IgD-negative memory B cell (primary cell): Measurements from ENCODE around the gene ATAD1. TPM values are rescaled to one million over a fixed set of nuclear protein-coding genes. Genes with fewer than 3 reads are reported as not detected.
"Not testable (repeated sequence)": the region's sequence is repeated elsewhere in the genome, so short reads cannot be mapped to it uniquely, and the experiment has no call there.

Experiments used
- H3K27ac Mint-ChIP-seq, 3 donors: one replicate each; pipeline ENCODE4 v1.8.0; 2020 to 2022; ENCODE audit warnings: mild to moderate bottlenecking in 3 of 3, mixed read lengths in 3 of 3, moderate library complexity in 1 of 3
- H3K27me3 Mint-ChIP-seq: one replicate; pipeline ENCODE4 v1.8.0; 2021; ENCODE audit warnings: mixed read lengths
- H3K36me3 Mint-ChIP-seq: one replicate; pipeline ENCODE4 v1.8.0; 2020; ENCODE audit warnings: mild to moderate bottlenecking, mixed read lengths
- H3K4me1 Mint-ChIP-seq, 3 donors: one replicate each; pipeline ENCODE4 v1.8.0; 2020 to 2022; ENCODE audit warnings: mixed read lengths in 3 of 3, mild to moderate bottlenecking in 1 of 3
- H3K4me3 Mint-ChIP-seq, 4 donors: one replicate each; pipeline ENCODE4 v1.8.0; 2020 to 2022; ENCODE audit warnings: mild to moderate bottlenecking in 4 of 4, mixed read lengths in 4 of 4, moderate library complexity in 3 of 4
- H3K9me3 Mint-ChIP-seq, 3 donors: one replicate each; pipeline ENCODE4 v1.8.0; 2020 to 2021; ENCODE audit warnings: mixed read lengths in 3 of 3, mild to moderate bottlenecking in 1 of 3
- polyA plus RNA-seq: library from polyadenylated mRNA; unstranded; fragments of 300-500 nt; fragmentation: Illumina TruSeq; gene quantifications from one replicate; pipeline ENCODE4 v1.2.3, GENCODE V29; 2021

ATAD1 gene
- polyA plus RNA-seq, 1 donor from 2014 or later: 31.9 TPM

DNA sequence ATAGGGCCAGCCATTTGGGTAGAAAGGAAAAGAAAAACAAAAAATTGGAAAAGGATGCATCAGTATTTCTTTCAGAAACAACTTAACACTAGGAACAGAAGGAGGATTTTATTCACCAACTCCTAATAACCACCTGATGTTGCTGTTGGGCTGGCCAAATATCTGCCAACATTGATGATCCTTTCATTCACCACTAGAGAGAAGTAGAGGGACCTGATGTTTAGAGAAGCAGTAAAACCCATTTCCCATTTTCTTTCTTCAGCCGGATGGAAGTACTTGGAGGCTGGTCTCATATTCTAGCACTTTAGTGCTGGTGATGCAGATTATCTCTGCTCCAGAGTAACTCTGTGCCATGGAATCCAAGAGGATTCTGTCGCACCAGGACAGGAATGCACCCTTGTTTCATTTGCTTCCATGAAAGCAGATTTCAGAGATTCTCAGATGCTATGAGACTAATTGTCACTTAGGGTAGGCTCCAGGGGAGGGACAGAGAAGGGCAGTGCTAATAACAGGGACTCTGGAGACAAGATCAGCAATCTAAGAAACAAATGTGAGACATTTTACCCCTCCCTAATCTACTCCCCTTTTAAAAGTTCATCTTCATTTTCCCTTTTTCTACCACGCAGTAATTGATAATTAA is 42.2 kb upstream of the ATAD1 start:
- Mint-ChIP-seq H3K4me1 (peaks cover 15 to 19% (median 17%) of the 10 kb centered on the region in 3 donors), H3K9me3 (no peaks in the 10 kb centered on the region), H3K4me3 (peak overlapping the region; percentile 2 to 96 (median 29)), H3K36me3 (no peaks in the 10 kb centered on the region), H3K27me3 (no peaks in the 10 kb centered on the region), H3K27ac (peak overlapping the region; percentile 90 to 95 (median 92))

DNA sequence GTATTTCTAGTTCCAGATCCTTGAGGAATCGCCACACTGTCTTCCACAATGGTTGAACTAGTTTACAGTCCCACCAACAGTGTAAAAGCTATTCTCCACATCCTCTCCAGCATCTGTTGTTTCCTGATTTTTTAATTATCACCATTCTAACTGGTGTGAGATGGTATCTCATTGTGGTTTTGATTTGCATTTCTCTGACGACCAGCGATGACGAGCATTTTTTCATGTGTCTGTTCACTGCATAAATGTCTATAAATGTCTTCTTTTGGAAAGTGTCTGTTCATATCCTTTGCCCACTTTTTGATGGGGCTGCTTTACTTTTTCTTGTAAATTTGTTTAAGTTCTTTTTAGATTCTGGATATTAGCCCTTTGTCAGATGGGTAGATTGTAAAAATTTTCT is 37.6 kb upstream of the ATAD1 start:
- H3K9me3 Mint-ChIP-seq, H3K27me3 Mint-ChIP-seq, H3K4me3 Mint-ChIP-seq, H3K27ac Mint-ChIP-seq, H3K36me3 Mint-ChIP-seq: not testable (repeated sequence)
- peaks cover 6 to 11% (median 8%) of the 10 kb centered on the region in 3 donors for H3K4me1 Mint-ChIP-seq

- not testable (repeated sequence) for H3K36me3 Mint-ChIP-seq, H3K27me3 Mint-ChIP-seq, H3K9me3 Mint-ChIP-seq, H3K27ac Mint-ChIP-seq, H3K4me1 Mint-ChIP-seq, H3K4me3 Mint-ChIP-seq
These were observed 37.2 kb upstream of the ATAD1 start for GRCh38 chr10:87855247-87855646.

GRCh38 chr10:87852089-87852488 is 34.1 kb upstream of the ATAD1 start:
- Mint-ChIP-seq H3K27ac (no peak overlapping the region), H3K4me3 (no peak overlapping the region), H3K9me3 (no peaks in the 10 kb centered on the region), H3K36me3 (no peaks in the 10 kb centered on the region), H3K4me1 (peaks cover 0 to 4% (median 1%) of the 10 kb centered on the region in 3 donors), H3K27me3 (no peaks in the 10 kb centered on the region)

- Mint-ChIP-seq H3K36me3 (no peaks in the 10 kb centered on the region), H3K27ac (no peak overlapping the region), H3K27me3 (no peaks in the 10 kb centered on the region), H3K4me1 (peaks cover 0 to 4% (median 1%) of the 10 kb centered on the region in 3 donors), H3K4me3 (no peak overlapping the region), H3K9me3 (no peaks in the 10 kb centered on the region)
These were observed 32.7 kb upstream of the ATAD1 start for GRCh38 chr10:87850742-87851205.

DNA sequence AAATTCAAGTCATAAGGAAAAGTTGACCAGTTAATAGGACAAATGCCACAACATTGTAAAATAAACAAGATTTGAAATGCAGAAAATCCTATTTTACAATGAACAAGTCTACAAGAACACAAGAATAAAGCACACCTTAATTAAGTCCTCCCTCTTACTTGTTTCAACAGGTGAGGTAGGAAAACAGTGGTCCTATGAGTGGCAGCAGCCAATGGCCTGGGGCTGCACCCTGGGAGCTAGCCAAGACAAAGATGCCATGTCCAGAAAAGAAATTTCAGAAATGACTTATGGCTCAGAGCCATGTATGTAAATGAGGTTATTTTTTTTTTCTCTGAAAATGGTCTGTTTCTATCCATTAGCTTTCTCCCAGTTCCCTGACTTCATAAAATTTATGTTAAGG is 31.0 kb upstream of the ATAD1 start:
- no peaks in the 10 kb centered on the region for H3K36me3 Mint-ChIP-seq
- H3K27me3 Mint-ChIP-seq: no peaks in the 10 kb centered on the region
- no peaks in the 10 kb centered on the region for H3K9me3 Mint-ChIP-seq
- H3K4me1 Mint-ChIP-seq: peaks cover 0 to 4% (median 1%) of the 10 kb centered on the region in 3 donors
- H3K27ac Mint-ChIP-seq: no peak overlapping the region
- no peak overlapping the region for H3K4me3 Mint-ChIP-seq

GRCh38 chr10:87847550-87847949 is 29.5 kb upstream of the ATAD1 start:
- Mint-ChIP-seq H3K4me3 (no peak overlapping the region), H3K9me3 (no peaks in the 10 kb centered on the region), H3K27ac (no peak overlapping the region), H3K27me3 (no peaks in the 10 kb centered on the region), H3K36me3 (no peaks in the 10 kb centered on the region), H3K4me1 (peaks cover 0 to 4% (median 1%) of the 10 kb centered on the region in 3 donors)

GRCh38 chr10:87846711-87847110 is 28.7 kb upstream of the ATAD1 start:
- H3K4me1 Mint-ChIP-seq, H3K27me3 Mint-ChIP-seq, H3K4me3 Mint-ChIP-seq, H3K36me3 Mint-ChIP-seq, H3K9me3 Mint-ChIP-seq, H3K27ac Mint-ChIP-seq: not testable (repeated sequence)

DNA sequence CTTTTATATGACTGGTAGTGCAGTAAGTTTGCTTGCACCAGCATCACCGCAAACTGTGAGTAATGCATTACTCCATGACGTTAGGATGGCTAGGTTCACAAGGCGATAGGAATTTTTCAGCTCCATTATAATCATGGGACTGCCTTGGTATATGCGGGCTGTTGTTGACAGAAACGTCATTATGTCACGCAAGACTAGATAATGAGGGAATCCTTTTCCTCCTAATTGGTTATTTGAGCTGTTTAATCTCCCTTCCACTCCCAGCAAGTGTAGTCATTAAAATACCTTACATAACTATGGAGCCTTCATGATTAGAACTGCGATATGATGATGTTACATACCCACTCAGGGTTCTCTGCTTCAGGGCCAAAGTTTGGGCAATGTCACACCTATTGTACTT is 28.0 kb upstream of the ATAD1 start:
- no peak overlapping the region for H3K4me3 Mint-ChIP-seq
- no peak overlapping the region for H3K27ac Mint-ChIP-seq
- H3K9me3 Mint-ChIP-seq: no peaks in the 10 kb centered on the region
- H3K36me3 Mint-ChIP-seq: no peaks in the 10 kb centered on the region
- H3K27me3 Mint-ChIP-seq: no peaks in the 10 kb centered on the region
- H3K4me1 Mint-ChIP-seq: peaks cover 0 to 2% (median 0%) of the 10 kb centered on the region in 3 donors

GRCh38 chr10:87845624-87845998 is 27.6 kb upstream of the ATAD1 start:
- H3K36me3 Mint-ChIP-seq: no peaks in the 10 kb centered on the region
- H3K9me3 Mint-ChIP-seq: no peaks in the 10 kb centered on the region
- H3K4me1 Mint-ChIP-seq: no peaks in the 10 kb centered on the region
- H3K27me3 Mint-ChIP-seq: no peaks in the 10 kb centered on the region
- H3K4me3 Mint-ChIP-seq: no peak overlapping the region
- H3K27ac Mint-ChIP-seq: no peak overlapping the region

- no peaks in the 10 kb centered on the region for H3K36me3 Mint-ChIP-seq
- no peaks in the 10 kb centered on the region for H3K9me3 Mint-ChIP-seq
- no peaks in the 10 kb centered on the region for H3K27me3 Mint-ChIP-seq
- H3K4me1 Mint-ChIP-seq: no peaks in the 10 kb centered on the region
- no peak overlapping the region for H3K27ac Mint-ChIP-seq
- no peak overlapping the region for H3K4me3 Mint-ChIP-seq
These were observed 27.0 kb upstream of the ATAD1 start for GRCh38 chr10:87844837-87845623.

- Mint-ChIP-seq H3K27ac (no peak overlapping the region), H3K9me3 (no peaks in the 10 kb centered on the region)
These were observed 25.7 kb upstream of the ATAD1 start for GRCh38 chr10:87843714-87844113.

GRCh38 chr10:87842776-87843497 is 24.9 kb upstream of the ATAD1 start:
- H3K4me3 Mint-ChIP-seq: no peak overlapping the region
- no peaks in the 10 kb centered on the region for H3K4me1 Mint-ChIP-seq
- no peak overlapping the region for H3K27ac Mint-ChIP-seq
- H3K36me3 Mint-ChIP-seq: peaks cover 3% of the 10 kb centered on the region
- no peaks in the 10 kb centered on the region for H3K27me3 Mint-ChIP-seq
- H3K9me3 Mint-ChIP-seq: no peaks in the 10 kb centered on the region

More at GRCh38 chr10:87843714-87844113, 25.7 kb upstream of the ATAD1 start:
- no peak overlapping the region for H3K4me3 Mint-ChIP-seq
- H3K36me3 Mint-ChIP-seq: peaks cover 3% of the 10 kb centered on the region
- H3K4me1 Mint-ChIP-seq: no peaks in the 10 kb centered on the region
- H3K27me3 Mint-ChIP-seq: no peaks in the 10 kb centered on the region

GRCh38 chr10:87842220-87842641 is 24.2 kb upstream of the ATAD1 start:
- Mint-ChIP-seq H3K27ac (no peak overlapping the region), H3K27me3 (no peaks in the 10 kb centered on the region), H3K4me3 (no peak overlapping the region), H3K36me3 (peaks cover 4% of the 10 kb centered on the region), H3K9me3 (no peaks in the 10 kb centered on the region), H3K4me1 (peaks cover 3 to 5% (median 5%) of the 10 kb centered on the region in 3 donors)

- H3K27ac Mint-ChIP-seq: no peak overlapping the region
- peaks cover 3 to 7% (median 6%) of the 10 kb centered on the region in 3 donors for H3K4me1 Mint-ChIP-seq
- H3K4me3 Mint-ChIP-seq: no peak overlapping the region
- no peaks in the 10 kb centered on the region for H3K9me3 Mint-ChIP-seq
- H3K36me3 Mint-ChIP-seq: peaks cover 5% of the 10 kb centered on the region
- H3K27me3 Mint-ChIP-seq: no peaks in the 10 kb centered on the region
These were observed 23.2 kb upstream of the ATAD1 start for GRCh38 chr10:87841186-87841585.
